Calu3 (cell line): Measurements from ENCODE around the gene SDK2. TPM values are rescaled to one million over a fixed set of nuclear protein-coding genes. Genes with fewer than 3 reads are reported as not detected.

ENCODE experiments used
- BruUV-seq: library from RNA; stranded (reverse); fragments of 400-500 nt; replicated peaks from 2 replicates; lab custom pipeline; 2021; lab: Mats Ljungman, UMichigan
- CTCF ChIA-PET: fragments of 300-600 bp; sonication (Branson Sonifier 250); formaldehyde crosslinking; loops from one replicate; lab custom pipeline; 2022; ENCODE audit warnings: antibody characterized with exemption; lab: Charles Lee
- DNase-seq: peaks from one replicate; pipeline ENCODE4 v3.0.0; 2022
- H3K27ac Mint-ChIP-seq: one replicate; pipeline ENCODE4 v1.8.0; 2022; ENCODE audit warnings: mixed read lengths; ENCODE audit not compliant: unreplicated experiment
- H3K27me3 Mint-ChIP-seq: one replicate; pipeline ENCODE4 v1.8.0; 2022; ENCODE audit warnings: mixed read lengths; ENCODE audit not compliant: unreplicated experiment
- H3K36me3 Mint-ChIP-seq: one replicate; pipeline ENCODE4 v1.8.0; 2022; ENCODE audit warnings: mild to moderate bottlenecking, moderate library complexity, mixed read lengths; ENCODE audit not compliant: insufficient read depth, unreplicated experiment
- H3K4me1 Mint-ChIP-seq: one replicate; pipeline ENCODE4 v1.8.0; 2022; ENCODE audit warnings: mild to moderate bottlenecking, low read depth, mixed read lengths; ENCODE audit not compliant: unreplicated experiment
- H3K4me3 Mint-ChIP-seq: one replicate; pipeline ENCODE4 v1.8.0; 2022; ENCODE audit warnings: mild to moderate bottlenecking, low read depth, moderate library complexity, mixed read lengths; ENCODE audit not compliant: unreplicated experiment
- H3K9me3 Mint-ChIP-seq: one replicate; pipeline ENCODE4 v1.8.0; 2022; ENCODE audit warnings: low read depth, mixed read lengths; ENCODE audit not compliant: unreplicated experiment
- intact Hi-C: fragments of 100-400 bp; cut with micrococcal nuclease; formaldehyde crosslinking; loops from one replicate; pipeline ENCODE4 v1.10.0; 2022; ENCODE audit not compliant: unreplicated experiment
- total RNA-seq: library from RNA; stranded (reverse); gene quantifications from 2 replicates; pipeline ENCODE4 v1.2.3, GENCODE V29; 2022
- TF ChIP-seq, protein P1 (sequence below): fragments of 200-600 bp; IDR thresholded peaks from one replicate; pipeline ENCODE4 v1.8.0; 2022; ENCODE audit warnings: antibody characterized with exemption; ENCODE audit not compliant: unreplicated experiment

Gene SDK2
- total RNA-seq, 1 experiment from 2014 or later = not detected

DNA sequence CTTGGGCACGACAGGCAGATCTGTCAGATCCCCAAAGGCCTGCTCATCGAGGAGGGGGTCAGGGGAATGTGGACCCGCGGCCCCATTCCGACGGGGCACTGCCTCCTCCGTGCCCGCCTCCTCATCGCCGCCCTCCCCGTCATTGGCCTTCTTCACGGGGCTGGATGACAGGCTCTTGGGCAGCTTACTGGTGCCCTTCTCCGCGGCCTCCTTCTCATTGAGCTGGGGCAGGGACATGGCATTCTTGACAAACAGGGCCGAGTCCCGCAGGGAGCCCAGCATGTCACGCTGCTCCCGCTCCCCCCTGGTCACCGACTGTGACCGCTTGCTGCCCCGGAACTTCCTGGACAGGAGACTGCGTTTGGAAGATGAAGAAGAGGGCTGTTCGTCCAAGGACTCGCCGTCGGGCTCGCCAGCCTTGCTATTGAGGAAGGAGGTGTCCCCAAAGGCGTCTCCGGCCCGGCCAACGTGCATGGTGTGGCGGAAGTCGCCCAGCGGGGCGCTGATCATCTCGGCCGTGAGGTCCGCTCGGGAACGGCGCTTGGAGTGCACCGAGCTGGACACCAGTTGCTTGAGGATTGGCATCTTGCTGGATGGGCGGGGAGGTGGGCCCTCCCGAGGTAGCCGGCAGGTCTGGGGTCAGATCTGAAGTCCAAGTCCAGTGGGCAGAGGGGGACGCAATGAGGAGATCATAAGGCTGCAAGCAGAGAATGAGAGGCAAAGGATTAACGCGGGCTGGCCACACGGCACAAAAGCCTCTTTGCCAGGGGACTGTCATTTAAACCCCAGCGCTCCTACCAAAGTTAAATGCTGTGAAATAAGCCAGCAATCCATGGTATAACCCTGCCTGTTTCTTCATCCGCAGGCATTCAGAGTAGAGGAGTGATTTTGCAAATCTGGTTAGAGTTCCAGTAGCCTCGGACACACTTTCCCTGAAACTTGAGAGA lies 358.1 kb downstream of the SDK2 start:
- CTCF ChIA-PET = no interaction called here
- intact Hi-C loops = no loop called here
- Mint-ChIP-seq H3K27me3 (no peaks in the 10 kb centered on the region), H3K9me3 (no peaks in the 10 kb centered on the region), H3K36me3 (peaks cover 52% of the 10 kb centered on the region), H3K4me1 (peaks cover 51% of the 10 kb centered on the region), H3K4me3 (no peak overlapping the region), H3K27ac (peak overlapping the region; percentile 45)
- TF ChIP-seq, protein P1, sequence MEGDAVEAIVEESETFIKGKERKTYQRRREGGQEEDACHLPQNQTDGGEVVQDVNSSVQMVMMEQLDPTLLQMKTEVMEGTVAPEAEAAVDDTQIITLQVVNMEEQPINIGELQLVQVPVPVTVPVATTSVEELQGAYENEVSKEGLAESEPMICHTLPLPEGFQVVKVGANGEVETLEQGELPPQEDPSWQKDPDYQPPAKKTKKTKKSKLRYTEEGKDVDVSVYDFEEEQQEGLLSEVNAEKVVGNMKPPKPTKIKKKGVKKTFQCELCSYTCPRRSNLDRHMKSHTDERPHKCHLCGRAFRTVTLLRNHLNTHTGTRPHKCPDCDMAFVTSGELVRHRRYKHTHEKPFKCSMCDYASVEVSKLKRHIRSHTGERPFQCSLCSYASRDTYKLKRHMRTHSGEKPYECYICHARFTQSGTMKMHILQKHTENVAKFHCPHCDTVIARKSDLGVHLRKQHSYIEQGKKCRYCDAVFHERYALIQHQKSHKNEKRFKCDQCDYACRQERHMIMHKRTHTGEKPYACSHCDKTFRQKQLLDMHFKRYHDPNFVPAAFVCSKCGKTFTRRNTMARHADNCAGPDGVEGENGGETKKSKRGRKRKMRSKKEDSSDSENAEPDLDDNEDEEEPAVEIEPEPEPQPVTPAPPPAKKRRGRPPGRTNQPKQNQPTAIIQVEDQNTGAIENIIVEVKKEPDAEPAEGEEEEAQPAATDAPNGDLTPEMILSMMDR = no peak
- no TSS peak for BruUV-seq
- DNase-seq = no peak

DNA sequence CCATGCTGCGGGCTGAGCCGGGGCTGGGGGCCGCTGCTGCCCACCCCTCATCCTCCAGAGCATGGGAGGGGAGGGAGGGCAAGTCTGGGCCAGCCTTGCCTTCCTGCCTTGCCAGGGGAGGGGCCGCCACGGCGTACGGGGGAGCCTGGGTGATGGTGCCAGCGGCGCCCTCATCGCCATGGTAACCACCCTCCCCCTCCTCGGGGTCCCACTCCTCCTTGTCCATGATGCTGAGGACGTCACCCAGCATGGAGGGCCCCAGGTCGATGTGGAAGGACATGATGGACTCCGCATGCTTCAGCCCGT lies 358.7 kb downstream of the SDK2 start:
- CTCF ChIA-PET = interaction anchor here (0.6 kb wide), 1 partner anchor 12 kb away, joined by 4 read pairs; no protein-coding TSS in a partner anchor
- Mint-ChIP-seq H3K27me3 (no peaks in the 10 kb centered on the region), H3K27ac (no peak overlapping the region), H3K36me3 (peaks cover 49% of the 10 kb centered on the region), H3K4me1 (peaks cover 45% of the 10 kb centered on the region), H3K9me3 (no peaks in the 10 kb centered on the region), H3K4me3 (no peak overlapping the region)
- intact Hi-C loops = no loop called here
- no TSS peak for BruUV-seq
- DNase-seq = no peak
- TF ChIP-seq, protein P1 = no peak

DNA sequence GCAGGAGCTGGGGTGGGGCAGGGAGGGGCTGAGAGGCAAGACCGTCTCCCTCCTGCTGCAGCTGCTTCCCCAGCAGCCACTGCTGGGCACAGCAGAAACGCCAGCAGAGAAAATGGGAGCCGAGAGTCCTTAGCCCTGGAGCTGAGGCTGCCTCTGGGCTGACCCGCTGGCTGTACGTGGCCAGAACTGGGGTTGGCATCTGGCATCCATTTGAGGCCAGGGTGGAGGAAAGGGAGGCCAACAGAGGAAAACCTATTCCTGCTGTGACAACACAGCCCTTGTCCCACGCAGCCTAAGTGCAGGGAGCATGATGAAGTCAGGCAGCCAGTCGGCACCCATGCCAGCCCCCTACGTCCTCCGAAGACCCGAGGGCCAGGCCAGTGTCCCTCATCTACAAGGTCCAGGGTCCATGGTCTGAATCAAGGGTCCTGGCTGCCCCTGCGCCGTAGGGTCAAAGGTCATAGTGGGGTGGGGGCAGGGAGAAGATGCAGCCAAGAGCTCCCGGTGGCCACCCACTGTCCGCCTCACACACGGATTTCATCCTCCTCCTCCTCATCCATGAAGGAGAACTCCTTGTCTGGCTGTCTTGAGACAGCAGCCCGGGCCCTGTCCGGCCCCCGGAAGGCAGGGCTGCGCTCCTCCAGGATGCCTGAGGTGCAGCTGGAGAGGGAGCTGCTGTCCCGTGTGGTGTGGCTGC lies 359.2 kb downstream of the SDK2 start:
- CTCF ChIA-PET = interaction anchor here (0.5 to 0.6 kb wide), 2 partner anchors 12 to 22 kb away, joined by 4 read pairs; no protein-coding TSS in a partner anchor
- intact Hi-C loops = no loop called here
- DNase-seq = no peak
- no peaks in the 10 kb centered on the region for H3K27me3 Mint-ChIP-seq
- BruUV-seq = no TSS peak
- H3K27ac Mint-ChIP-seq = no peak overlapping the region
- no peaks in the 10 kb centered on the region for H3K9me3 Mint-ChIP-seq
- TF ChIP-seq, protein P1 = no peak
- no peak overlapping the region for H3K4me3 Mint-ChIP-seq
- peaks cover 48% of the 10 kb centered on the region for H3K36me3 Mint-ChIP-seq
- peaks cover 40% of the 10 kb centered on the region for H3K4me1 Mint-ChIP-seq
